ENCODE results near the gene FBRS.

FBRS gene

GRCh38 chr16:30665830-30666190 is 7.6 kb downstream of the FBRS start:
- Histone ChIP-seq H3K4me3 (ENCODE audit: low read length in 2 of 2) (no peak overlapping the region), H3K4me1 (ENCODE audit: control insufficient read depth, insufficient read depth, low read length) (peaks cover 27% of the 10 kb centered on the region), H3K27me3 (ENCODE audit: control insufficient read depth in 1 of 2, insufficient read depth in 2 of 2, low read length in 2 of 2) (no peaks in the 10 kb centered on the region), H3K27ac (ENCODE audit: low read length) (no peak overlapping the region), H3K9ac (ENCODE audit: low read length in 2 of 2) (no peak overlapping the region), H3K9me3 (ENCODE audit: control insufficient read depth in 2 of 2, low read length in 2 of 2) (no peaks in the 10 kb centered on the region), H3K36me3 (ENCODE audit: control insufficient read depth in 2 of 2, insufficient read depth in 2 of 2, low read length in 2 of 2) (peaks cover 58 to 62% of the 10 kb centered on the region in 2 donors)

GRCh38 chr16:30666681-30667080 is 8.4 kb downstream of the FBRS start:
- Histone ChIP-seq H3K4me1 (ENCODE audit: control insufficient read depth, insufficient read depth, low read length) (peaks cover 18% of the 10 kb centered on the region), H3K36me3 (ENCODE audit: control insufficient read depth in 2 of 2, insufficient read depth in 2 of 2, low read length in 2 of 2) (peaks cover 51 to 55% of the 10 kb centered on the region in 2 donors), H3K27ac (ENCODE audit: low read length) (no peak overlapping the region), H3K9me3 (ENCODE audit: control insufficient read depth in 2 of 2, low read length in 2 of 2) (no peaks in the 10 kb centered on the region), H3K4me3 (ENCODE audit: low read length in 2 of 2) (no peak overlapping the region), H3K9ac (ENCODE audit: low read length in 2 of 2) (no peak overlapping the region), H3K27me3 (ENCODE audit: control insufficient read depth in 1 of 2, insufficient read depth in 2 of 2, low read length in 2 of 2) (no peaks in the 10 kb centered on the region)

GRCh38 chr16:30667361-30667905 is 9.2 kb downstream of the FBRS start:
- no peaks in the 10 kb centered on the region for H3K27me3 ChIP-seq (ENCODE audit: control insufficient read depth in 1 of 2, insufficient read depth in 2 of 2, low read length in 2 of 2)
- no peak overlapping the region for H3K4me3 ChIP-seq (ENCODE audit: low read length in 2 of 2)
- H3K9ac ChIP-seq (ENCODE audit: low read length in 2 of 2): no peak overlapping the region
- peaks cover 11% of the 10 kb centered on the region for H3K4me1 ChIP-seq (ENCODE audit: control insufficient read depth, insufficient read depth, low read length)
- peaks cover 44 to 48% of the 10 kb centered on the region in 2 donors for H3K36me3 ChIP-seq (ENCODE audit: control insufficient read depth in 2 of 2, insufficient read depth in 2 of 2, low read length in 2 of 2)
- no peaks in the 10 kb centered on the region for H3K9me3 ChIP-seq (ENCODE audit: control insufficient read depth in 2 of 2, low read length in 2 of 2)
- no peak overlapping the region for H3K27ac ChIP-seq (ENCODE audit: low read length)

- Histone ChIP-seq H3K4me3 (ENCODE audit: low read length in 2 of 2) (no peak overlapping the region), H3K9me3 (ENCODE audit: control insufficient read depth in 2 of 2, low read length in 2 of 2) (no peaks in the 10 kb centered on the region), H3K27me3 (ENCODE audit: control insufficient read depth in 1 of 2, insufficient read depth in 2 of 2, low read length in 2 of 2) (no peaks in the 10 kb centered on the region), H3K36me3 (ENCODE audit: control insufficient read depth in 2 of 2, insufficient read depth in 2 of 2, low read length in 2 of 2) (peaks cover 36 to 44% of the 10 kb centered on the region in 2 donors), H3K4me1 (ENCODE audit: control insufficient read depth, insufficient read depth, low read length) (peaks cover 7% of the 10 kb centered on the region), H3K27ac (ENCODE audit: low read length) (no peak overlapping the region), H3K9ac (ENCODE audit: low read length in 2 of 2) (no peak overlapping the region)
Measured at GRCh38 chr16:30668393-30668792, 10.2 kb downstream of the FBRS start.

GRCh38 chr16:30669026-30669902 is 11.0 kb downstream of the FBRS start:
- Histone ChIP-seq H3K9me3 (ENCODE audit: control insufficient read depth in 2 of 2, low read length in 2 of 2) (no peaks in the 10 kb centered on the region), H3K4me3 (ENCODE audit: low read length in 2 of 2) (no peak overlapping the region), H3K9ac (ENCODE audit: low read length in 2 of 2) (no peak overlapping the region), H3K27ac (ENCODE audit: low read length) (no peak overlapping the region), H3K27me3 (ENCODE audit: control insufficient read depth in 1 of 2, insufficient read depth in 2 of 2, low read length in 2 of 2) (no peaks in the 10 kb centered on the region), H3K36me3 (ENCODE audit: control insufficient read depth in 2 of 2, insufficient read depth in 2 of 2, low read length in 2 of 2) (peaks cover 30 to 39% of the 10 kb centered on the region in 2 donors), H3K4me1 (ENCODE audit: control insufficient read depth, insufficient read depth, low read length) (peaks cover 2% of the 10 kb centered on the region)

GRCh38 chr16:30669903-30670824 is 11.9 kb downstream of the FBRS start:
- Histone ChIP-seq H3K4me3 (ENCODE audit: low read length in 2 of 2) (no peak overlapping the region), H3K27ac (ENCODE audit: low read length) (no peak overlapping the region), H3K9ac (ENCODE audit: low read length in 2 of 2) (no peak overlapping the region), H3K4me1 (ENCODE audit: control insufficient read depth, insufficient read depth, low read length) (peaks cover 2% of the 10 kb centered on the region), H3K9me3 (ENCODE audit: control insufficient read depth in 2 of 2, low read length in 2 of 2) (no peaks in the 10 kb centered on the region), H3K36me3 (ENCODE audit: control insufficient read depth in 2 of 2, insufficient read depth in 2 of 2, low read length in 2 of 2) (peaks cover 26 to 34% of the 10 kb centered on the region in 2 donors), H3K27me3 (ENCODE audit: control insufficient read depth in 1 of 2, insufficient read depth in 2 of 2, low read length in 2 of 2) (no peaks in the 10 kb centered on the region)

- Histone ChIP-seq H3K4me3 (ENCODE audit: low read length in 2 of 2) (no peak overlapping the region), H3K27ac (ENCODE audit: low read length) (no peak overlapping the region), H3K36me3 (ENCODE audit: control insufficient read depth in 2 of 2, insufficient read depth in 2 of 2, low read length in 2 of 2) (peaks cover 0 to 1% of the 10 kb centered on the region in 2 donors), H3K9ac (ENCODE audit: low read length in 2 of 2) (no peak overlapping the region), H3K27me3 (ENCODE audit: control insufficient read depth in 1 of 2, insufficient read depth in 2 of 2, low read length in 2 of 2) (no peaks in the 10 kb centered on the region), H3K9me3 (ENCODE audit: control insufficient read depth in 2 of 2, low read length in 2 of 2) (no peaks in the 10 kb centered on the region), H3K4me1 (ENCODE audit: control insufficient read depth, insufficient read depth, low read length) (no peaks in the 10 kb centered on the region)
Measured at GRCh38 chr16:30675143-30675542, 16.9 kb downstream of the FBRS start.

GRCh38 chr16:30677931-30678585 is 19.8 kb downstream of the FBRS start:
- H3K27me3 ChIP-seq (ENCODE audit: control insufficient read depth in 1 of 2, insufficient read depth in 2 of 2, low read length in 2 of 2): no peaks in the 10 kb centered on the region
- no peaks in the 10 kb centered on the region for H3K9me3 ChIP-seq (ENCODE audit: control insufficient read depth in 2 of 2, low read length in 2 of 2)
- no peak overlapping the region for H3K9ac ChIP-seq (ENCODE audit: low read length in 2 of 2)
- H3K27ac ChIP-seq (ENCODE audit: low read length): no peak overlapping the region
- no peak overlapping the region for H3K4me3 ChIP-seq (ENCODE audit: low read length in 2 of 2)
- H3K36me3 ChIP-seq (ENCODE audit: control insufficient read depth in 2 of 2, insufficient read depth in 2 of 2, low read length in 2 of 2): no peaks in the 10 kb centered on the region
- H3K4me1 ChIP-seq (ENCODE audit: control insufficient read depth, insufficient read depth, low read length): no peaks in the 10 kb centered on the region

GRCh38 chr16:30678586-30678970 is 20.3 kb downstream of the FBRS start:
- H3K9me3 ChIP-seq (ENCODE audit: control insufficient read depth in 2 of 2, low read length in 2 of 2): no peaks in the 10 kb centered on the region
- no peaks in the 10 kb centered on the region for H3K36me3 ChIP-seq (ENCODE audit: control insufficient read depth in 2 of 2, insufficient read depth in 2 of 2, low read length in 2 of 2)
- no peak overlapping the region for H3K9ac ChIP-seq (ENCODE audit: low read length in 2 of 2)
- no peaks in the 10 kb centered on the region for H3K27me3 ChIP-seq (ENCODE audit: control insufficient read depth in 1 of 2, insufficient read depth in 2 of 2, low read length in 2 of 2)
- H3K4me1 ChIP-seq (ENCODE audit: control insufficient read depth, insufficient read depth, low read length): no peaks in the 10 kb centered on the region
- H3K4me3 ChIP-seq (ENCODE audit: low read length in 2 of 2): no peak overlapping the region
- no peak overlapping the region for H3K27ac ChIP-seq (ENCODE audit: low read length)

- Histone ChIP-seq H3K9ac (ENCODE audit: low read length in 2 of 2) (no peak overlapping the region), H3K27ac (ENCODE audit: low read length) (no peak overlapping the region)
Measured at GRCh38 chr16:30680326-30680725, 22.1 kb downstream of the FBRS start.

More at GRCh38 chr16:30680326-30680725, 22.1 kb downstream of the FBRS start:
- Histone ChIP-seq H3K36me3 (ENCODE audit: control insufficient read depth in 2 of 2, insufficient read depth in 2 of 2, low read length in 2 of 2) (no peaks in the 10 kb centered on the region), H3K4me3 (ENCODE audit: low read length in 2 of 2) (no peak overlapping the region), H3K27me3 (ENCODE audit: control insufficient read depth in 1 of 2, insufficient read depth in 2 of 2, low read length in 2 of 2) (no peaks in the 10 kb centered on the region), H3K9me3 (ENCODE audit: control insufficient read depth in 2 of 2, low read length in 2 of 2) (no peaks in the 10 kb centered on the region), H3K4me1 (ENCODE audit: control insufficient read depth, insufficient read depth, low read length) (no peaks in the 10 kb centered on the region)

Measured in stomach smooth muscle (tissue), 2 donors.